DMS79 (cell line): Measurements from ENCODE around the gene PPP2CA.
"Not testable (repeated sequence)": the region's sequence is repeated elsewhere in the genome, so short reads cannot be mapped to it uniquely, and the experiment has no call there.

Experiments
- DNase-seq: peaks from one replicate; lab custom pipeline; 2025; lab: John Stamatoyannopoulos, UW

The PPP2CA gene

GRCh38 chr5:134225780-134226440 is at the start of gene PPP2CA:
Gene PPP2CA, minus strand, starts transcription at chr5:134226073. Its CDS starts 212 bp downstream, at chr5:134225861.
- peak; percentile 80 for DNase-seq

- no peak for DNase-seq
Observed at GRCh38 chr5:134273642-134274395, 47.9 kb upstream of the PPP2CA start.

DNA sequence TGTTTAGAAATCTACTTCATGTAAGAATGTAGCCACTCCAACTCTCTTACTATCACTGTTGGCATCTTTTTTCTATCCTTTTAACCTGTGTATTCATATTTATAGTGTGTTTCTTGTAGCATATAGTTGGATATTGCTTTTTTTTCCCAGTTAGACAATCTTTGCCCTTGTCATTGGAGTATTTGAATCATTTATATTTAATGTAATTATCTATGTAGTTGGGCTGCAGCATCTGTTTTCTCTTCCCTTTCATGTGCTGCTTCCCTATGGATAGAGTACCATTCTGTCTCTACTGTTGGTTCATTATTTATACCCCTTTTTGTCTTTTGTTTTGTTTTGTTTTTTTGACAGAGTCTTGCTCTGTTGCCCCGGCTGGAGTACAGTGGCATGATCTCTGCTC is 45.2 kb upstream of the PPP2CA start:
- DNase-seq, result no peak

GRCh38 chr5:134268919-134269318 is 43.0 kb upstream of the PPP2CA start:
- no peak for DNase-seq

DNA sequence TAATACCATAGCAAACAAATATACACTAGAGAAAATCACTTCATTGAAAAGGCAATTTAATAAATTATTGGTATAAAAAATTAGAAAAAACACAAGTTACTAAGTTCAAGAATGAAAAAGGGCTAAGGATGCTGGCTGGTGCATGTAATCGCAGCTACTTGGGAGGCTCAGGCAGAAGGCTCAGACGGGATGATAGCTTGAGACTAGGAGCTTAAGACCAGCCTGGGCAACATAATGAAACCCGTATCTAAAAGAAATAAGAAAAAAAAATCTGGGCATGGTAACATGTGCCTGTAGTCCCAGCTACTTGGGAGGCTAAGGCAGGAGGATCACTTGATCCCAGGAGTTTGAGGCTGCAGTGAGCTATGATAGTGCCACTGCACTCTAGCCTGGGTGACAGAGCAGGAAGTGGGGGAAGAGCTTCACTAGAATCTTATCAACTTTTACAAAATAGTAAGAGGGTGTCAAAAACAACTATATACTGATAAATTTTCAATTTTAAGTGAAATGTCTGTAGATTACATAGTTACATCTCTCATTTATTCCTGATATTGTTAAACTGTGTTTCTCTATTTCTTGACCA is 42.2 kb upstream of the PPP2CA start:
- DNase-seq, result no peak

DNA sequence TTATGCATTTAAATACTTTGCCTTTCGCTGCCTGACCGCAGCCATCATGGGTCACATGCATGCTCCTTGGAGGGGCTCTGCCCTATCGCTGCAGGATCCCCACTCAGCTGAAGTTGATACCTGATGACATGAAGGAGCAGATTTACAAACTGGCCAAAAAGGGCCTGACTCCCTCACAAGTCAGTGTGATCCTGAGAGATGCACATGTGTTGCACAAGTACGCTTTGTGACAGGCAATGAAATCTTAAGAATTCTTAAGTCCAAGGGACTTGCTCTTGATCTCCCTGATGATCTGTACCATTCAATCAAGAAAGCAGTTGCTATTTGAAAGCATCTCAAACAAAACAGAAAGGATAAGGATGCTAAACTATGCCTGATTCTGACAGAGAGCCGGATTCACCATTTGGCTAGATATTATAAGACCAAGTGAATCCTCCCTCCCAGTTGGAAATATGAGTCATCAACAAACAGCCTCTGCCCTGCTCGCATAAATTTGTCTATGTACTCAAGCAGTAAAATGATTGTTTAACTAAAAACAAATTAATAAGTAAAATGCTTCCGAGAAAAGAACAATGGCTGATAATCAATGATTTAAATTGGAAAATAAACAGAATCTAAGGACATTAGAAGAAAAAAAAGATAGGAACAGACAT is 41.6 kb upstream of the PPP2CA start:
- DNase-seq, result no peak

- DNase-seq, result no peak
Observed at GRCh38 chr5:134263801-134264200, 37.9 kb upstream of the PPP2CA start.

DNA sequence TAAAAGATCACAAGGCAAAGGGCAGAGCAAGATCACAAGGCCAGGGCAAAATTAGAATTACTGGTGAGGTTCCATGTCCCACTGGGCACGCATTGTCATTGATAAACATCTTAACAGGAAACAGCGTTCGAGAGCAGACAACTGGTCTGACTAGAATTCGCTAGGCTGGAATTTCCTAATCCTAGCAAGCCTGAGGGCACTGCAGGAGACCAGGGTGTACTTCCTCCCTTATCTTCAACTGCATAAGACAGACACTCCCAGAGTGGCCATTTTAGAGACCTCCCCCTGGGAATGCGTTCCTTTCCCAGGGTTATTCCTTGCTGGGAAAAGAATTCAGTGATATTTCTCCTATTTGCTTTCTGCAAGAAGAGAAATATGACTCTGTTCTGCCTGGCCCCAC is 36.8 kb upstream of the PPP2CA start:
- DNase-seq, result not testable (repeated sequence)

- DNase-seq, result no peak
Observed at GRCh38 chr5:134258896-134259295, 33.0 kb upstream of the PPP2CA start.

- DNase-seq, result no peak
Observed at GRCh38 chr5:134257176-134257575, 31.3 kb upstream of the PPP2CA start.

- DNase-seq, result no peak
Observed at GRCh38 chr5:134255418-134256150, 29.7 kb upstream of the PPP2CA start.

DNA sequence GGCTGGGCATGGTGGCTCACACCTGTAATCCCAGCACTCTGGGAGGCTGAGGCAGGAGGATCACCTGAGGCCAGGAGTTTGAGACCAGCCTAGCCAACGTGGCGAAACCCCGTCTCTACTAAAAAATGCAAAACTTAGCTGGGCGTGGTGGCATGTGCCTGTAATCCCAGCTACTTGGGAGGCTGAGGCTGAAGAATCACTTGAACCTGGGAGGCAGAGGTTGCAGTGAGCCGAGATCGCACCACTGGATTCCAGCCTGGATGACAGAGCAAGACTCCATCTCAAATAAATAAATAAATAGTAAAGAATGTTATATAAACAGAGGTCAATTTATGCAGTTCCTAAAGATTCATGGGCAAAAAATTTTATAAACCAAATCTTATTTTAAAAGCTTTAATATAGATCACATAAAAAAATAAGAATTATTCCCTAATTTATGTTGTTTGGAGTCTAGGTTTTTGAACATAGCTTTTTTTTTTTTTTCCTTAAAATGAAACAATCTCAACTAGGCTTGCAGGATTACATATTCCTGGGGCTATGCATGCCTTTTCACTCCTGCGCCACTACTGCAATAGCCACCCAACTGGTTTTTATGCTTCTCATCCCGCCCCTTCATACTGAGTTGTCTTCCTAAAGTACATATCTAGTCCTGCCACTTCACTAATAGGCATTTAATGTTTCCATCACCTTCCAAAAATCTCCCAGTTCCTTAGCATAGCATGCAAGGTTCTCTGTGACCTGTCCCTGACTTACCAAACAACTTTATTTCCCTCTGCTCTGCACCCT is 27.7 kb upstream of the PPP2CA start:
- not testable (repeated sequence) for DNase-seq

GRCh38 chr5:134252671-134253070 is 26.8 kb upstream of the PPP2CA start:
- DNase-seq, result no peak

DNA sequence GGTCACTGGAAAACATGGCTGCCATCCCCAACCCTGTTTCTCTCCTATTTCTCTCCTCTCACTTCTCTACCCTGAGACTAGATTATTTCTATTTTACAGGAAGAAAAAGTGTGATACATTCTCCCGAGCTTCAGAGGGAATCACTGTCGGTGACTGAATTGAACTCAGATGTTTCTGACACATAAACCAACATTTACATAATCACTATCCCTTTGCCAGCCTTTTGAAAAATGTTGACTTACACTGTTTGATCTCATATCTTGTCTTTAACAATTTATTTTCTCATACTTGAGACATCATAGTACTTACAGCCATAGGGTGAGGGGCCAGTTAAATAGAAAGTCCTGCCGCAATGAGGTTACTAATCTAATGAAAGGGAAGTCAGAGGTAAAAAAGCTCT is 25.1 kb upstream of the PPP2CA start:
- no peak for DNase-seq

GRCh38 chr5:134249469-134250379 is 23.9 kb upstream of the PPP2CA start:
- no peak for DNase-seq

GRCh38 chr5:134248256-134248655 is 22.4 kb upstream of the PPP2CA start:
- DNase-seq, result no peak

DNA sequence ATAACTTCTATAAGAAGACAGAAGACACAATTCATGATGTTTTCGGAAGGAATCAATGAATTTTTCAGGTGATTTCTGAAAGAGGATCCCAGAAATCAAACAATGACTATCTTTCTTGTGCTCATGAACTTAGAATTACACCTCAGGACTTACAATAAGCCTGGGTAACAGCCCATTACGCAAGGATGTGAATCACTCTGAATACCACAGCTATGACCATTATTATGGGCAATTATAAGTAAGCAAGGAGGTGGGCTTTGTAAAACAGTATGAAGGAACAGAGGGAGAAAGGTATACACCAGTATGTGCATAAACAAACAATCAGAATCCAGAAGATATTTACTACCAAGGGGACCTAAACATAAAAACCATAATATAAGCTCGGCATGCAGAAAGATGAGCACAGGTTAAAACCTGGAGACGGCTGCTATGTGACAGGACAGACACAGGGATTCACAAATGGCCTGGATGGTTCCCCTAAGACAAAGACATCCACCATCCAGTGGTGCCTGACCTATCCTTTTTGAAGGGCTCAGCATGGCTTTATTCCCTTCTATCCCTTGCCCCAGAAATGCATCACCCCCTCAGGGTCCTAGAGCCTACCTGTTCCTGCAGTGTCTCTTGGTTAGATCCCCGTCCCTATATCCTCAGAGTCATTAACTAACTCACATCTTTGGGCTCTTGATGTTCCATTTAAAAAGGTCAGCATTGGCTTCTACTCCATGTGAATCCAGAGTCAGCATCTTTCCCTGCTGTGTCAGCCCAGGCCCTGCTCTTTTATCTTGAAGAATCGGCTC is 21.8 kb upstream of the PPP2CA start:
- DNase-seq, result no peak

DNA sequence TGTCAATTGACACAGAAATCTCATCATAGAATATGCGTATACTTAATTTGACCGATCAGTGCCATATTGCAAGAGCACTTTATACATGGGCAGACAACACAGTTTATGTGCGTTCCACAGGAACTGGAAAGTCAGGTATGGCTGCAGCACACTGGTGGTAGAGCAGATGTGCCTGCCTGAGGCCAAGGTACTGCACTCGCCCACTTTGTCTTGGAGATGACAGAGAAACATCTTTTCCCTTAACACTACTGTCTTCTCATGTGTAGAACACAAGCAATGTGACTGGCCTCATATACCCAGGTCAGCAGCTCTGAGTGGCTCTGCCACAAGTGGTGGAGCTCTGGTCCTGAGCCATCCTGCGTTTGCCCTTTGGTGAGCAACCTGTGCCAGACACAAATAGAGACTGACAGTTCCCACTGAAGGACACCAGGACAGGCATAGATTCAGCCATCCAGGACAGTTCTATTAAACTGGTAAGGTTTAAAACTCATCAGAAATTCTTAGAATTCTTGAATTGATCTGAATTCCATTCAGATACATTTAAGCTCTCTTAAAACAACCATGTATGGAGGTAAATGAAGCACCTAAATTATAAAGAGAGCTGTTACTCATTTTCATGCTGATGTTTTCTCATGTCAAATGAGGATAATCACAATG is 21.0 kb upstream of the PPP2CA start:
- no peak for DNase-seq

DNA sequence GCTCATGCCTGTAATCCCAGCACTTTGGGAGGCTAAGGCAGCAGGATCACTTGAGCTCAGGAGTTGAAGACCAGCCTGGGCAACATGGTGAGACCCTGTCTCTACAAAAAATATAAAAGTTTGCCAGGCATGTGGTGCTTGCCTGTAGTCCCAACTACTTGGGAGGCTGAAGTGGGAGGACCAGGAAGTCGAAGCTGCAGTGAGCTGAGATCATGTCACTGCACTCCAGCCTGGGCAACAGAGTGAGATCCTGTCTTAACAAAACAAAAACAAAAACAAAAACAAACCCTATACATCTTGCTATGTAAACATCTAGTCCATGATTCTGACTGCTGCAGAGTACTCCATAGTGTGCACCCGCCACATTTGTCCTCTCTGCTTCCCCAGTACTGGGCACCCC is 19.8 kb upstream of the PPP2CA start:
- DNase-seq, result no peak
